HTERT RPE-1 (cell line): Measurements from ENCODE around the gene PPP2R2D.

Source experiments
- in situ Hi-C: fragments of 300-500 bp; cut with MboI; formaldehyde crosslinking; loops from 4 replicates; pipeline ENCODE4 v1.14.3; 2020; ENCODE audit warnings: low sequenced_read_pairs

PPP2R2D gene

GRCh38 chr10:131886237-131886636, 14.6 kb upstream of the PPP2R2D start:
- in situ Hi-C loops = no loop called here

DNA sequence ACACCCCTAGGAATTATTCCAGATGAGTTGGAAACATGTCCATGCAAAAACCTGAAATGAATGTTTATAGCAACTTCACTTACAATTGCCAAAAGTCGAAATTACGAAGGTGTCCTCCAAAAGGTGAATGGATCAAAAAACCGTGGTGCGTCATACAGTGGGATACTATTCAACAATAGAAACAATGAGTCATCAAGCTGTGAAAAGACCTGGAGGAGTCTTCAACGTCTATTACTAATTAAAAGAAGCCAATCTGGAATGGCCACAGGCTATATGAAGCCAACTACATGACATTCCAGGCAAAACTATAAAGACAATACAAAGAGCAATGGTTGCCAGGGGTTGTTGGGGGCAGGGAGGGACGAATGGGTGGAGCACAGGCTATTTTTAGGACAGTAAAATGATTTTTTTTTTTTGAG, 12.6 kb upstream of the PPP2R2D start:
- in situ Hi-C loops = no loop called here

DNA sequence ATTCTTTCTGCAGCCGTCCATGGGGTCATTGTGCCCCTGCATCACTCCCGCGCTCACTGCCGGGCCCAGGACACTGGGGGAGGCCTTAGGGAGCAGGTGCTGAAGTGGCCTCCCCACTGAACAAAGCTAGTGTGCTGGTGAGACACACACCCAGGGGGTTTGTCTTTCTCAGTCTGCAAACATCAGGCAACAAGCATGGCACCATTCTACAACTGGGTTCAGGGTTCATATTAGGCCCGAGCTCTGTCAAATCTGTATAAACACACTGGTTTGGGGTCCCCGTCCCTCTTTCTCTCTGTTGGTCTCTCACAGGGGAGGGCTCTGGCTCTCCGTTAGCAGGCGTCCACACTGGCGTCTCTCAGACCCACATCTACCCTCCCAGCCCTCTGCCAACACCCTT, 11.1 kb upstream of the PPP2R2D start:
- in situ Hi-C loops = no loop called here

- in situ Hi-C loops = no loop called here
Observed at GRCh38 chr10:131890276-131891195, 10.3 kb upstream of the PPP2R2D start.

- in situ Hi-C loops = no loop called here
Observed at GRCh38 chr10:131891196-131891928, 9.4 kb upstream of the PPP2R2D start.

GRCh38 chr10:131891929-131892805, 8.6 kb upstream of the PPP2R2D start:
- in situ Hi-C loops = no loop called here

DNA sequence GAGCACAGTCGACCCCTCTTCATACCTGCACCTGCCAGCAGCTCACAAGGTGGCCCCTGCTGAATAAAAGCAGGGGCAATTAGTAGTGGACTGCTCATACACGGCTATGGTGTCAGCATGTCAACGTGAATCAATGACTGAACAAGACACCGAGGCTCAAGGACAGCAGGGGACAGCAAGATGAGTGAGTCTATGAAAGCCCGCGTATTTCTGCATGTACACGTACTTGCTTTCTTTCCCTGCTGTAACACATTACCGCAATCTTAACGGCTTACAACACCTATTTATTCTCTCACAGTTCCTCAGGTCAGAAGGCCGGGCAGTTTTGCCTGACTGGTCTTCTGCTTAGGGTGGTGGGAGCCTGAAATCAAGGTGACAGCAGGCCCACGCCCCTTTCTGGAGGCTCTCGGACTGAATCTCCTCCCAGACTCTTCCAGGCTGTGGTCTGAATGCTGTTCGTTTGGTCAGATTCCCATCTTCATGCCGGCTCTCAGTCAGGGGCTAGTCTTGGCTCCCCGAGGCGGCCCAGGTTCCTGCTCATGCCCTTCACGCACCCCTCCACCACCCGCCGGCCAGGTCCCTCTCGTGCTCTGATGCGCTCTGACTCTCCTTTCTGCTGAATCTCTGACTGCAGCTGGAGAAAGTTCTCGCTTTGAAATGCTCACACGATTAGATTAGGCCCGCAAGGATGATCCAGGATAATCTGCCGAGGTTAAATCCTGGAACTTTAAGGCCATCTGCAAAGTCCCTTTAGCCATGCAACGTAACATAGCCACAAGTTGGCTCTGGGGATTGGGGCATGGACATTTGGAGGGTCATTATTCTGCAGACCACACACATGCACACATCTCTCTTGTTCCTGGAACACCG, 7.8 kb upstream of the PPP2R2D start:
- in situ Hi-C loops = no loop called here

DNA sequence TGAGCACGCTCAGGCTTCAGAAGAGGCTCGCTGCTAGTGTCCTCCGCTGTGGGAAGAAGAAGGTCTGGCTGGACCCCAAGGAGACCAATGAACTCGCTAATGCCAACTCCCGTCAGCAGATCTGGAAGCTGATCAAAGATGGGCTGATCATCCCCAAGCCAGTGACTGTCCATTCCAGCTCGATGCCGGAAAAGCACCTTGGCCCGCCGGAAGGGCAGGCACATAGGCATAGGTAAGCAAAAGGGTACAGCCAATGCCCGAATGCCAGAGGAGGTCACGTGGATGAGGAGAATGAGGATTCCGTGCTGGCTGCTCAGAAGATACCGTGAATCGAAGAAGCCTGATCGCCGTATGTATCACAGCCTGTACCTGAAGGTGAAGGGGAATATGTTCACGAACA, 5.7 kb upstream of the PPP2R2D start:
- in situ Hi-C loops = no loop called here

DNA sequence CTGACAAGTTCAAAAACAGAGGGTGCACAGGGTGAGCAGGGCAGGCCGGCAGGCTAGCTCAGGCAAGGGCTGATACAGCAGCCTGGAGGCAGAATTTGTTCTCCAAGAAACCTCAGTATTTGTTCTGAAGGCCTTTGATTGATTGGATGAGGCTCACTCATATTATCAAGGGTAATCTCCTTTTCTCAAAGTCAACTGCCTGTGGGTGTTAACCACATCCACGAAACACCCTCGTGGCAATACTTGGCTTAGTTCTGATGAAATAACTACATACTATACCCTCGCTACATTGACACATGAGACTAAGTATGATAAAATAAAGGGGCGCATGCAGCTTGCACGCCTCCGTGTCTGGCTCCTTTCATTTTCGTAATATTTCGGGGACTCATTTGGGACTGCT, 4.4 kb upstream of the PPP2R2D start:
- in situ Hi-C loops = no loop called here

- in situ Hi-C loops = no loop called here
Observed at GRCh38 chr10:131897297-131897899, 3.4 kb upstream of the PPP2R2D start.

DNA sequence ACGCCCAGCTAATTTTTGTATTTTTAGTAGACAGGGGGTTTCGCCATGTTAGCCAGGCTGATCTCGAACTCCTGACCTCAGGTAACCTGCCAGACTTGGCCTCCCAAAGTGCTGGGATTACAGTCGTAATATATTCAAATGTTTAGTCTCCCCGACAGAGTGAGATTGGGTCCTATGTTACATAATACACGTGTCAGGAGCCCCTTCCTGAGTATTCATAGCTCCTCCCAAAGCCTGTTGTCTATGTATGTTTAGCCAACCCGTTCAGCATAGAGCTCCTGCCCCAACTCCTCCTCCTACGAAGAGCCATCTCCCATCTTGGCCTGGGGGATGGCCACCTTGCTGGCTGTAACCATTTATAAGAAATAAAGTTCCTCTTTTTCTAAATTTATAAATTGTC, 2.7 kb upstream of the PPP2R2D start:
- in situ Hi-C loops = no loop called here

DNA sequence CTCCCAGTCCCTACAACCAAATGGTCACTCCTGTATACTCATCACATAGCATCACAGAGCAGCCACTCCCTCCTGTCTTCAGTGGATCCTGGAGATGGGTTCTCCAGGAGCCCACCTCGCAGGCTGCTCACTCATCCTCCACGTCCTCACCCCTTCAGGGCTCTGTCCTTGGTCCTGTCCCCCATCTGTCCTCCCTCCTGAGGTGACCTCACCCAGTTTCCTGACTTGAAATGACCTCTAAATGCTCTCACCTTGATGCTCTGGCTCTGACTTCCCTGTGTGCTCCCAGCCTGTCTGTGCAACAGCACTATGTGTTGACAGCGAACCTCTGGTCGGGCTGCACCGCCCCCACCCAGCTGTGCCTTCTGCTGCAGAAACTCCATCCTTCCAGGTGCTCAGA, 2.1 kb upstream of the PPP2R2D start:
- in situ Hi-C loops = no loop called here

GRCh38 chr10:131899116-131899690, 1.6 kb upstream of the PPP2R2D start:
- in situ Hi-C loops = no loop called here

GRCh38 chr10:131899695-131900349, 986 bp upstream of the PPP2R2D start:
- in situ Hi-C loops = no loop called here

DNA sequence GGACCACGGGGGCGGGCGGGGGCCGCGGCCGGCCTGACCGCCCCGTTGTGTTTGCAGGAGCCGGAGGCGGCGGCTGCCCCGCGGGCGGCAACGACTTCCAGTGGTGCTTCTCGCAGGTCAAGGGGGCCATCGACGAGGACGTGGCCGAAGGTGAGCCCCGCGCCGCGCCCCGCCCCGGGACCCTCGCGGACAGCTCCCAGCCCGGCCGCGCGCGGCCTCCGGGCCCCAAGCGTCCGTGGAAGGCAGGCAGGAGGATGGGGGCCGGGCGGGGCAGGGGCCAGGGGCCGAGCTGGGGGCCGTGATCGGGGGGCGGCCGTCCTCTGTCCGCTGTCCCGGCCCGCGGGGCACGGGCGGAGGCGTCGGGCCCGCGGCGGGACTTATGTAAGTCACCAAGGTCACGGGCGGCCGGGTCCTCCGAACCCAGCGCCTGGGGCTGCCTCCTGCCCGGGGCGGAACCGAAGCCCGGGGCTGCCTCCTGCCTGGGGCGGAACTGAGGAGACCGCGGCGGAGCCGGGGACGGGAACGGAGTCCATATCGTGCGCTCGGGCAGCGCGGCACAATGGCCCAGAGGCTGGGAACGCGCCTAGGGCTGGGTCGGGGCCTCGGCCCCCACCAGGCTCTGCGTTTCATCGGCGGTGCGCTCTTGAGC, 497 bp downstream of the PPP2R2D start:
- in situ Hi-C loops = no loop called here

GRCh38 chr10:131902211-131902610, 1.4 kb downstream of the PPP2R2D start:
- in situ Hi-C loops = no loop called here

- in situ Hi-C loops = no loop called here
Observed at GRCh38 chr10:131902691-131903090, 1.9 kb downstream of the PPP2R2D start.

- in situ Hi-C loops = no loop called here
Observed at GRCh38 chr10:131905267-131905571, 4.4 kb downstream of the PPP2R2D start.
